GM12872 (cell line): Measurements from ENCODE around the gene BTBD9.

ENCODE experiments used
- CTCF ChIP-seq: IDR thresholded peaks from 3 replicates; pipeline ENCODE4 v1.5.1; 2011; ENCODE audit warnings: low read depth, mild to moderate bottlenecking, low read length, moderate library complexity; ENCODE audit not compliant: insufficient read depth

Gene BTBD9

GRCh38 chr6:38503032-38503773 lies 136.5 kb downstream of the BTBD9 start:
- TF ChIP-seq CTCF: no peak

DNA sequence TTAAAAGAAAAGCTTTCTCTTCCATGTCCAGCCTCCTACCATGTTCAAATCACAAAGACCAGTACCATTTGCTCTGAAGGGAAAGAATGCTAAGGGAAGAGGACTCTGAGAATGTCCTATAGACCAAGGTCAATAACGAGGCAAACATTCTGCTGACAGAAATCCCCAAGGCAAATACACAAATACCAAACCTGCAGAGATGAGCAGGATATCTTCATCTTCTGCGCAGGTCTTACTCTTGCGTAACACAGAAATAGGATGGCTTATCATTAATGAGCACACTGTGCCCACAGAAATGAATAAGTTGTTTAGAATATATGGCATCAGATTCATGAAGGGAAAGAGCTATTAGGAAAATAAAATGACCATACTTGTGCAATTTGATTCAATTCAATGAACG lies 137.3 kb downstream of the BTBD9 start:
- no peak for TF ChIP-seq CTCF

GRCh38 chr6:38501931-38502330 lies 137.8 kb downstream of the BTBD9 start:
- no peak for TF ChIP-seq CTCF

DNA sequence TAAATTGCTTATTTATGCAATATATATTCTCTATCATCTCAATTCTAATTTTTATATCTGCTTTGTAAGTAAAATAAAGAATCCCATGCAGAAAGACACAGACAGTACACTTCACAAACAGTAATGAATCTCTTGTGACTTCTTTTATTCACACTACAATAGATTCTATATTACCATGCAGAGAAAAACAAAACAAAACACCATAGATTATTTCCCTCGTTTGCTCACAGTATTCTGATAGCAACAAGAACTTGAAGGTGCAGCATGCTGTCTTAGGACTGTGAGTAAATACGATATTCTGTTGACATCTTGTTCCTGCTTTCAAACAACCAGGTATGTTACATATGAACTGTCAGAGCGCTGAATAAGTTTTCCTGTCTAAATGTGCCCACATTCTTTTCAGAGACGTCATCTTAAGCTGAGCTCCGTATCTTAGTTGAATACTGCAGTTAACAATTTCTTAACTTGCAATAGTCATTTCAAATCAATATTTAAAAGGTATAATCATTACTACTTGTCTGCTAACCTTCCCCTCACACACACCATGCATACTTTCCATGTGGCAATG lies 140.1 kb downstream of the BTBD9 start:
- no peak for TF ChIP-seq CTCF

GRCh38 chr6:38498805-38499445 lies 140.8 kb downstream of the BTBD9 start:
- TF ChIP-seq CTCF: no peak

DNA sequence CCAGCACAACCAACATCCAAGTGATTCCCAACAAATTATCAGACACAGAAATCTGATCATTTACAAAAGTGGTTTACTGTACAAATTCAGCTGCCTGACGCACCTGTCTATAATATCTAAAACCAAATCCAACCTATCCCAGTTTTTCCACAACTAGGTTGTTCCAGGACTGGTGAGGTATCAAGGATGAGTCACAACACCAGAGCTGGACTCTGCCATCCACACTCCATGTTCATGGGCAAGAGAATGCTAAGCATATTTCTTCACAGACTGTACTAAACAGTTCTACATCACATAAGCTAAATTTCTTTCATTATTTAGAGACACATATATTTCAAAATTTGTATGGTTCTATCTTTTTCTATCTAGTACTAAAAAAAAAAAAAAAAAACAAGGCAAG lies 141.6 kb downstream of the BTBD9 start:
- TF ChIP-seq CTCF: no peak

- TF ChIP-seq CTCF: no peak
These were observed 142.2 kb downstream of the BTBD9 start for GRCh38 chr6:38497546-38497945.
